HG03066 (cell line): ENCODE results near the gene RAP1GAP2.
"Not testable (repeated sequence)": the region's sequence is repeated elsewhere in the genome, so short reads cannot be mapped to it uniquely, and the experiment has no call there.

Experiments
- ATAC-seq: cut with Tn5 transposase; IDR thresholded peaks from one replicate; pipeline ENCODE4 v1.9.1; 2021; ENCODE audit warnings: low read depth; ENCODE audit not compliant: unreplicated experiment

RAP1GAP2 gene

GRCh38 chr17:2880050-2880449, 83.8 kb downstream of the RAP1GAP2 start:
- ATAC-seq = no peak

GRCh38 chr17:2881295-2881694, 85.1 kb downstream of the RAP1GAP2 start:
- ATAC-seq = no peak

GRCh38 chr17:2883544-2884213, 87.4 kb downstream of the RAP1GAP2 start:
- no peak for ATAC-seq

GRCh38 chr17:2885733-2886132, 89.5 kb downstream of the RAP1GAP2 start:
- no peak for ATAC-seq

GRCh38 chr17:2888326-2888725, 92.1 kb downstream of the RAP1GAP2 start:
- no peak for ATAC-seq

DNA sequence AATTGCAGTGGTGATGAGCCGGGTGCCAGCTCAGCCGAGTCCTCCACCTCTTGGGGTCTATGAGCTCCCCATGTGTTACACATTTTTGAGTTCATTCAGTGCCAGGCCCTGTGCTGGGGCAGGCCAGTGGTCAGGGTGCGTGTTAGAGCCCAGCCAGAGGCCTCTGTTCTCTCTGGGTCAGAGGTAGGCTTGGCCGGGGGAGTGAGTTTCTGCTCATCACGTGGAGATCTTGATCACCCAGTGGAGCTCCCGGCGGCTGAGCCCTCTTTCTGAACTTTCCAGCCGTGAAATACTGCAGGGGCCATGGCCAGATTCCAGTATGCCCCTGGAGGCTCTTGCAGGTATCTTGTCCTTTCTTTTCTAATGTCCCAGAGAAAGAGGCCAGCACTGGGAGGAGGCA, 93.0 kb downstream of the RAP1GAP2 start:
- ATAC-seq = no peak

GRCh38 chr17:2890778-2891177, 94.5 kb downstream of the RAP1GAP2 start:
- not testable (repeated sequence) for ATAC-seq

GRCh38 chr17:2892305-2892971, 96.2 kb downstream of the RAP1GAP2 start:
- ATAC-seq = no peak

DNA sequence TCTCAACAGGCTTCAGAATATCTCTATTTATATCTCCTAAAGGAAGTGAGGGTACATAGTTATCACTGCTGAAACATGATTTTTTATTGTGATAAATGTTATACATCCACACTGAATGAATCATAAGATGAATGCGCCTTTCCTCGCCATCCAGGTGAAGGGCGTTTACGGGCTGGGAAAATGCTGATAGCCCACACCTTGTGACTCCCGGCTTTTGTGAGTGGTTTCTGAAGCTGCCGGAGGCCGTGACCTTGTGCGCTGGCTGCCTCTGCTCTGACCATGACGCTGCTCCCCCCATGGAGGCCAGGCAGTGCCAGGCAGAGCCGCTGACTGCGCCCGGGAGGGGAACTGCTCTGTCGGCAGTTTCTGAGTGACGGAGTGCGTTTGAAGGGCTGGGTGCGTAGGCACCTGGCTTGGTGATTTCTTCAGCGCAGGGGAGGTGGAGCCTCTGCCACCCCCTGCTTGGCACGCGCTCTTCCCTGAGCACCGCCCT, 97.2 kb downstream of the RAP1GAP2 start:
- no peak for ATAC-seq

- no peak for ATAC-seq
These were observed 98.5 kb downstream of the RAP1GAP2 start for GRCh38 chr17:2894782-2895181.

DNA sequence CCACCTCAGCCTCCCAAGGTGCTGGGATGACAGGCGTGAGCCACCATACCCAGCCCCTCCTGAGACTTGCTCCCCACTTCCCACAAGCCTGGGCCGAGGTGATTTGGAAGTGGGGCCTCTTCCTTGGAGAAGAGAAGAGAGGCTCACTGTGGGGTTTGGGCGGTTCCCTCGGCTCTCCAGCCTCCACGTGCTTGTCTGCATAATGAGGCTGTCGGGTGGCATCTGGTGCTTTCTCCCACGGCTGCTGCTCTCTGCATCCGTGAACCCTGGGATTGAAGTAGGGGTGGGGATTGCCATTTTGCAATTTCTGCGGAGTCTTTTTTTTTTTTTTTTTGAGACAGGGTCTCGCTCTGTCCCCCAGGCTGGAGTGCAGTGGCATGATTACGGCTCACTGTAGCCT, 101.4 kb downstream of the RAP1GAP2 start:
- no peak for ATAC-seq

DNA sequence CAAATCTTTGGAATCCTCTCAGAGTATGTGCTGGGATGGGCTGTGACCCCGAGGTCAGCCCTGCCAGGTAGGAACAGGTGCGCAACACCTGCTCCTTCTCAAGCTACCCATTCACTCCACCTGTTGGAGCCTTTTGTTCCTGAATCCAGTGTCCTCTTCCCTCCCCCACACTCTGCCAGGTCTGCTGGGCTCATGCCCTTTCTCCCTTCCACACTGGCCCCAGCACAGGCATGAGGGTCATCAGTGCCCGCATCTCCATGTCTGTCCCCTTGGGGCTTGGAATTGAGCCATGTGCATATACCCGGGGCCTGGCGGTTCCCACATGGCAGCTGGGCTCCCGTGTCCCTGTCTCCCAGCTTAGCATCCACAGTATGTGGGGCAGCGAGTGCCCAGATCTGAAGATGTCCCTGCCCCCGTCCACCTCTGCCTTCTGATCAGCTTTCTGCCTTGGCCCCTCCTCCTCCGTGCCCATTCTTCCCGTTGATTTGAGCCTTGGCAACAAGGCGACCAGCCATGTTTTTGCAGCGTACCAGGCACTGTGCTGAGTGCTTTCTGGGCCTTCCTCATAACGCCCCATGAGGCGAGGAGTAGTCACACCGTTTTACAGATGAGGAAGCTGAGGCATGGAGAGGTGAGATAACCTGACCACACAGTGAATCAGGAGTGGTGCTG, 102.2 kb downstream of the RAP1GAP2 start:
- ATAC-seq = no peak

- no peak for ATAC-seq
These were observed 103.7 kb downstream of the RAP1GAP2 start for GRCh38 chr17:2899906-2900305.

GRCh38 chr17:2900842-2901241, 104.6 kb downstream of the RAP1GAP2 start:
- ATAC-seq = no peak

GRCh38 chr17:2901582-2901981, 105.3 kb downstream of the RAP1GAP2 start:
- ATAC-seq = no peak

GRCh38 chr17:2902546-2902945, 106.3 kb downstream of the RAP1GAP2 start:
- no peak for ATAC-seq

DNA sequence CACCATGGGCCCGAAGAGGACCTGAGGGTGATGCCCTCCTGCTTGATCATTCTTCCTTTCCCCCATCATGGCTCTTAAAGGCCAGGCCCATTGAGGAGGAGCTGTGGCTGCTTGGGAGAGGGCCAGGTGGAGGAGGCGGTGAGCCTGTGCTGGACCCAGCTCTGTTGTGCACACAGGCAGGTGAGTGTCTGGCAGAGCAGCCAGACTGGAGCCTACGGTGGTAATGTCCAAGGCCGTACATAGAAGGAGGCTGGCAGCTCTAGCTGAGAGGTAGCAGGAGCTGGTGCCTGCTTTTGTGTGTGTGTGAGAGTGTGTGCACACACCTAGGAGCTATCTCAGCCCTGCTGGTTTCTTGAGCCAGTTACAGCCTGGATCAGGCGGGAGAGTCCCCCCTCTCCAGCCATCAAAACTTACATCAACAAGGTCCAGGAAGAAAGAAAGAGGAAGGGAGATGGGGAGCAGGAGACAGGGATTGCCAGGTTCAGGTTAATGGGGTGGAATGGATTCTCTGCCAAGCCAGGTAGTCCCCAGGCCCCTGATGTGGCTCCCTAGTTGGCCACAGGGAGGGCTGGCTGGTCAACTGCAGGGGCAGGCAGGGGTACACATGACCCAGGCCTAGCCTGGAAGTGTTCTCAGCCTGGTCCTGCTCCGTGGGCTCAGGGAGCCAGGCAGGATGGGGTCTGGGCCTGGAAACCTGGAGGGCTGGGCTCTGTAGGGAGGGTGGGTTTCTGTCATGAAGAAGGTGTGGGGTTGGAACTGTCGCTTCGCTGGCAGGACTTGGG, 107.1 kb downstream of the RAP1GAP2 start:
- no peak for ATAC-seq

DNA sequence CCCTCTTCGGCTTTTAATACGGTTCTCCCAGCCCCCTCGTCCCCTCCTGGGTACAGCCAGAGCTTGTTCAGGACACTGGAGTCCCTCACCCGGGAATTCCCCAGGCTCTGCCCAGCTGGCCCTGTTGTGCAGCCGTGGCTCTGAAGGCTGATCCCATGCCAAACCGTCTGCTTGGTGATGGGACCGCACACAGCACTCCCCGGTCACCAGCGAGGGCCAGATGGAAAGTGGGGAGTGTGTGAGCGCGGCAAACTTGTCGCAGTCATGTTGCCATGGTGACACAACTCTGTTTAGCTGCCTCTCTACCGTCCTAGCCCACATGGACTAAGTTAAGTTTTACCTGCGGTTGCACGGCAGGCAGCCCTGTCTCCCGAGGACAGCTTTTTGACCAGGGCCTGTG, 107.9 kb downstream of the RAP1GAP2 start:
- ATAC-seq = no peak

GRCh38 chr17:2905269-2905668, 109.0 kb downstream of the RAP1GAP2 start:
- no peak for ATAC-seq

GRCh38 chr17:2905696-2906501, 109.7 kb downstream of the RAP1GAP2 start:
- ATAC-seq = no peak
